ENCODE data around the gene TLR7. TPM values are rescaled to one million over a fixed set of nuclear protein-coding genes. Genes with fewer than 3 reads are reported as not detected.

The TLR7 gene
- total and polyA plus RNA-seq, 11 donors, result 0.04 to 6.7 (median 0.47) TPM; not detected in 1

GRCh38 chrX:12824944-12825343 lies 41.9 kb upstream of the TLR7 start:
- WGBS, 4 donors, result 75 to 86% (median 81%) methylated on average over 9 of the region's 9 CpGs
- Histone ChIP-seq H3K27me3 (peaks cover 0 to 24% (median 0%) of the 10 kb centered on the region in 9 donors), H3K9me3 (no peaks in the 10 kb centered on the region), H3K27ac (no peak overlapping the region), H3K4me3 (no peak overlapping the region), H3K4me1 (no peaks in the 10 kb centered on the region), H3K36me3 (peaks cover 0 to 23% (median 0%) of the 10 kb centered on the region in 9 donors)
- ATAC-seq (no peak), DNase-seq (no peak)
- no peak for TF ChIP-seq CTCF (IDR thresholded peaks at IDR 0.05)
- TF ChIP-seq POLR2A (IDR thresholded peaks at IDR 0.05), result no peak
- intact Hi-C loops (cut with DNase I), result no loop called here

- Histone ChIP-seq H3K9me3 (no peaks in the 10 kb centered on the region), H3K4me3 (no peak overlapping the region), H3K4me1 (no peaks in the 10 kb centered on the region), H3K27me3 (peaks cover 0 to 24% (median 0%) of the 10 kb centered on the region in 9 donors), H3K27ac (no peak overlapping the region), H3K36me3 (peaks cover 0 to 18% (median 0%) of the 10 kb centered on the region in 9 donors)
- intact Hi-C loops (cut with DNase I), result no loop called here
- DNase-seq, result no peak
- TF ChIP-seq POLR2A (IDR thresholded peaks at IDR 0.05) (no peak), CTCF (IDR thresholded peaks at IDR 0.05) (no peak)
- WGBS, 4 donors, result 71 to 82% (median 78%) methylated on average over 8 of the region's 8 CpGs
- ATAC-seq, result no peak
These were observed 41.1 kb upstream of the TLR7 start for GRCh38 chrX:12825801-12826200.

DNA sequence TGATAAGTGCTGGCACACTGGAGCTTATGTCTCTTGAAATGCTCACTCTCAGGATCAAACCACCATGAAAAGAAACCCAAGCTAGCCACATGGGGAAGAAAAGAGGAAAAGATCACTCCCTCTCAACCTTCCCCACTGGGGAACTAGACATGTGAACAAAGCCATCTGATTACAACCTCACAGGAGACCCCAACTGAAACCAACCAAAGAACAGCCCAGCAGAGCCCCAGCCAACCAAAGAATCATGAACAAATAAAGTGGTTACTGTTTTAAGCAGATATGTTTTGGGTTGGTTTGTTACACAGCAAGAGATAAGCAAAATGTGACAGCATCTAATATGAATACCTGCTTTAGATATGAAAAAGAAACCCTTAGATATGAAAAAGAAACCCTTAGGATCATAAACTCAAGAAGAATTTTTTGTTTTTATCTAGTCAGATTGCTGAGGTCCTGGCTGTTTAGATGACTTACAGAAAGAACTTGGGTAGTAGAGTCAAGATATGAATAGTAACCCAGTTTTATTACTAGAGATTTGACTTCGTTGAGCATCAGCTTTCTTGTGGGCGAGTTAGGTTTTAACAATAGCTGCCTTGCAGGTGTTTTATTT lies 23.7 kb upstream of the TLR7 start:
- intact Hi-C loops (cut with DNase I), result no loop called here
- ATAC-seq, result no peak

More for the DNA sequence above, 23.7 kb upstream of the TLR7 start:
- H3K27ac ChIP-seq, result no peak overlapping the region
- no peak for TF ChIP-seq CTCF (IDR thresholded peaks at IDR 0.05)
- no peak overlapping the region for H3K4me3 ChIP-seq
- peaks cover 0 to 4% (median 0%) of the 10 kb centered on the region in 12 donors for H3K9me3 ChIP-seq
- H3K27me3 ChIP-seq, result peaks cover 0 to 28% (median 0%) of the 10 kb centered on the region in 9 donors
- H3K4me1 ChIP-seq, result no peaks in the 10 kb centered on the region
- DNase-seq, result no peak
- H3K36me3 ChIP-seq, result no peaks in the 10 kb centered on the region
- WGBS, 4 donors, result 65 to 79% (median 72%) methylated on average over 2 of the region's 2 CpGs

All from heart left ventricle (tissue), 16 donors.